CD4-positive, alpha-beta memory T cell (primary cell): Measurements from ENCODE around the gene GPATCH3. TPM values are rescaled to one million over a fixed set of nuclear protein-coding genes. Genes with fewer than 3 reads are reported as not detected.
A peak's percentile ranks its signal among the peaks of the same experiment; 100 is the strongest.
"Not testable (repeated sequence)": the region's sequence is repeated elsewhere in the genome, so short reads cannot be mapped to it uniquely, and the experiment has no call there.

ENCODE experiments used
- CTCF ChIA-PET: fragments of 350-600 bp; sonication (Branson Sonifier 250); formaldehyde crosslinking; loops from one replicate; lab custom pipeline; 2021; ENCODE audit warnings: inconsistent platforms; ENCODE audit not compliant: partially characterized antibody; lab: Charles Lee
- POLR2A ChIA-PET: fragments of 350-600 bp; sonication (Branson Sonifier 250); formaldehyde crosslinking; loops from one replicate; lab custom pipeline; 2021; ENCODE audit not compliant: partially characterized antibody; lab: Charles Lee
- DNase-seq, 5 donors: peaks; one replicate each; pipeline versions ENCODE4 v3.0.0 to v3.0.0-alpha.2; 2020 to 2022; ENCODE audit warnings: mixed read lengths in 1 of 5
- H3K27ac ChIP-seq: one replicate; pipeline ENCODE4 v1.7.0; 2013; ENCODE audit warnings: low read depth, low read length
- H3K27me3 ChIP-seq: 2 replicates; pipeline ENCODE4 v1.7.0; 2013; ENCODE audit warnings: mild to moderate bottlenecking, low read length, moderate library complexity; ENCODE audit not compliant: insufficient read depth
- H3K36me3 ChIP-seq: 2 replicates; pipeline ENCODE4 v1.7.0; 2013; ENCODE audit warnings: mild to moderate bottlenecking, low read length, moderate library complexity; ENCODE audit not compliant: insufficient read depth
- H3K4me1 ChIP-seq: 2 replicates; pipeline ENCODE4 v1.7.0; 2013; ENCODE audit warnings: mild to moderate bottlenecking, low read length, moderate library complexity; ENCODE audit not compliant: insufficient read depth
- H3K4me3 ChIP-seq, 2 donors: one replicate each; pipeline ENCODE4 v1.7.0; 2013; ENCODE audit warnings: low read length in 2 of 2, mild to moderate bottlenecking in 1 of 2
- H3K9me3 ChIP-seq, 2 donors: one replicate each; pipeline ENCODE4 v1.7.0; 2013; ENCODE audit warnings: low read length in 2 of 2, control low read depth in 1 of 2; ENCODE audit not compliant: control insufficient read depth in 1 of 2
- H3K27ac Mint-ChIP-seq, 7 donors: one replicate each; pipeline ENCODE4 v1.8.0; 2020 to 2021; ENCODE audit warnings: mixed read lengths in 7 of 7, mild to moderate bottlenecking in 6 of 7, inconsistent platforms in 3 of 7, moderate library complexity in 3 of 7
- H3K27me3 Mint-ChIP-seq, 2 donors: one replicate each; pipeline ENCODE4 v1.8.0; 2020 to 2021; ENCODE audit warnings: mixed read lengths in 2 of 2
- H3K36me3 Mint-ChIP-seq, 2 donors: one replicate each; pipeline ENCODE4 v1.8.0; 2020 to 2021; ENCODE audit warnings: mixed read lengths in 2 of 2, inconsistent platforms in 1 of 2, mild to moderate bottlenecking in 1 of 2
- H3K4me1 Mint-ChIP-seq, 4 donors: one replicate each; pipeline ENCODE4 v1.8.0; 2020 to 2021; ENCODE audit warnings: mixed read lengths in 4 of 4, mild to moderate bottlenecking in 1 of 4
- H3K4me3 Mint-ChIP-seq, 8 donors: one replicate each; pipeline ENCODE4 v1.8.0; 2020 to 2021; ENCODE audit warnings: mixed read lengths in 8 of 8, mild to moderate bottlenecking in 7 of 8, moderate library complexity in 6 of 8, inconsistent platforms in 3 of 8
- H3K9me3 Mint-ChIP-seq, 8 donors: one replicate each; pipeline ENCODE4 v1.8.0; 2020 to 2021; ENCODE audit warnings: mixed read lengths in 8 of 8, mild to moderate bottlenecking in 5 of 8, inconsistent platforms in 3 of 8, moderate library complexity in 1 of 8
- intact Hi-C: fragments of 100-400 bp; cut with micrococcal nuclease; formaldehyde crosslinking; loops from one replicate; pipeline ENCODE4 v1.15.1; 2023
- polyA plus RNA-seq, 2 donors: library from polyadenylated mRNA; unstranded; fragments of 300-500 nt; fragmentation: Illumina TruSeq; gene quantifications; one replicate each; pipeline ENCODE4 v1.2.3, GENCODE V29; 2021
- total RNA-seq, 2 experiments: library from RNA; stranded (reverse); gene quantifications; one replicate each; pipeline ENCODE4 v1.2.3, GENCODE V29; 2021

GPATCH3 gene
- total and polyA plus RNA-seq, 4 experiments from 2014 or later, result 11.4 to 26.7 (median 19.2) TPM

- no peaks in the 10 kb centered on the region for H3K9me3 ChIP-seq
- intact Hi-C loops, result no loop called here
- peak overlapping the region in 4 of 7 donors; percentile 13 to 62 (median 40) for H3K27ac Mint-ChIP-seq
- H3K27me3 ChIP-seq, result no peaks in the 10 kb centered on the region
- no peak overlapping the region for H3K27ac ChIP-seq
- no peak overlapping the region for H3K4me3 ChIP-seq
- peaks cover 47 to 81% of the 10 kb centered on the region in 2 donors for H3K36me3 Mint-ChIP-seq
- peaks cover 68% of the 10 kb centered on the region for H3K36me3 ChIP-seq
- H3K27me3 Mint-ChIP-seq, result no peaks in the 10 kb centered on the region
- H3K4me1 ChIP-seq, result no peaks in the 10 kb centered on the region
- ChIA-PET CTCF (interaction anchor here (1.3 to 3.7 kb wide), 7 partner anchors 14 to 39 kb away, joined by 4 to 19 read pairs (median 11); no protein-coding TSS in a partner anchor), POLR2A (interaction anchor here (0.6 to 2.7 kb wide), 3 partner anchors 15 to 83 kb away, joined by 4 to 11 read pairs (median 4); no protein-coding TSS in a partner anchor)
- H3K4me1 Mint-ChIP-seq, result peaks cover 3 to 15% (median 8%) of the 10 kb centered on the region in 4 donors
- no peak for DNase-seq
- H3K9me3 Mint-ChIP-seq, result no peaks in the 10 kb centered on the region
- no peak overlapping the region for H3K4me3 Mint-ChIP-seq
Measured at GRCh38 chr1:26848499-26848898, 51.8 kb downstream of the GPATCH3 start.

GRCh38 chr1:26847826-26848225, 52.4 kb downstream of the GPATCH3 start:
- H3K27me3 ChIP-seq, H3K4me3 Mint-ChIP-seq, H3K4me1 ChIP-seq, intact Hi-C loops, H3K27ac ChIP-seq, H3K9me3 ChIP-seq, DNase-seq, H3K9me3 Mint-ChIP-seq, H3K27me3 Mint-ChIP-seq, H3K4me3 ChIP-seq: not testable (repeated sequence)
- H3K27ac Mint-ChIP-seq, result peak overlapping the region in 6 of 7 donors; percentile 3 to 82 (median 35)
- CTCF ChIA-PET, result interaction anchor here (1.3 to 3.7 kb wide), 4 partner anchors 17 to 39 kb away, joined by 3 to 19 read pairs (median 4); no protein-coding TSS in a partner anchor
- peaks cover 64% of the 10 kb centered on the region for H3K36me3 ChIP-seq
- POLR2A ChIA-PET, result interaction anchor here (0.6 to 1.0 kb wide), 2 partner anchors 14 to 82 kb away, joined by 4 read pairs; no protein-coding TSS in a partner anchor
- H3K4me1 Mint-ChIP-seq, result peaks cover 0 to 12% (median 7%) of the 10 kb centered on the region in 4 donors
- H3K36me3 Mint-ChIP-seq, result peaks cover 44 to 77% of the 10 kb centered on the region in 2 donors

- Mint-ChIP-seq H3K4me3 (no peak overlapping the region), H3K27ac (peak overlapping the region in 4 of 7 donors; percentile 22 to 44 (median 32)), H3K36me3 (peaks cover 26 to 60% of the 10 kb centered on the region in 2 donors), H3K4me1 (peaks cover under 1 to 10% (median 6%) of the 10 kb centered on the region in 4 donors), H3K27me3 (no peaks in the 10 kb centered on the region), H3K9me3 (no peaks in the 10 kb centered on the region)
- intact Hi-C loops, result no loop called here
- peaks cover 51% of the 10 kb centered on the region for H3K36me3 ChIP-seq
- CTCF ChIA-PET, result no interaction called here
- no peak for DNase-seq
- H3K27me3 ChIP-seq, result no peaks in the 10 kb centered on the region
- no peak overlapping the region for H3K27ac ChIP-seq
- no peak overlapping the region for H3K4me3 ChIP-seq
- POLR2A ChIA-PET, result no interaction called here
- peaks cover 6% of the 10 kb centered on the region for H3K4me1 ChIP-seq
- no peaks in the 10 kb centered on the region for H3K9me3 ChIP-seq
Measured at GRCh38 chr1:26844424-26845196, 55.7 kb downstream of the GPATCH3 start.

Other genes with a start within 250 kb of the GPATCH3 start
- gene ARID1A, start 204.5 kb downstream of the GPATCH3 start, total RNA-seq, result 100 to 1,000 TPM; 112 to 127 TPM
- gene ARID1A, start 204.5 kb downstream of the GPATCH3 start, polyA plus RNA-seq, result 10 to 100 TPM in 1 of 2 donors, 1 to 10 TPM in 1; 4.2 to 30.4 TPM
- gene PIGV, start 112.5 kb downstream of the GPATCH3 start, total RNA-seq, result 10 to 100 TPM; 17.7 to 18.2 TPM
- gene PIGV, start 112.5 kb downstream of the GPATCH3 start, polyA plus RNA-seq, result 10 to 100 TPM in 1 of 2 donors, 1 to 10 TPM in 1; 7.9 to 13.2 TPM
- gene ZDHHC18, start 73.8 kb downstream of the GPATCH3 start, total RNA-seq, result 10 to 100 TPM; 54.9 to 56.4 TPM
- 10 to 100 TPM in 1 of 2 donors, 1 to 10 TPM in 1; 6.2 to 18.1 TPM for gene ZDHHC18, start 73.8 kb downstream of the GPATCH3 start, polyA plus RNA-seq
- gene SFN, start 37.3 kb downstream of the GPATCH3 start, total RNA-seq, result under 1 TPM; 0.76 to 0.83 TPM
- gene SFN, start 37.3 kb downstream of the GPATCH3 start, polyA plus RNA-seq, result not detected
- gene GPN2, start 10.2 kb downstream of the GPATCH3 start, total RNA-seq, result 10 to 100 TPM; 37.0 to 38.0 TPM
- 10 to 100 TPM; 15.3 to 18.8 TPM for gene GPN2, start 10.2 kb downstream of the GPATCH3 start, polyA plus RNA-seq
- gene NR0B2, start 13.5 kb upstream of the GPATCH3 start, total RNA-seq, result not detected
- gene NR0B2, start 13.5 kb upstream of the GPATCH3 start, polyA plus RNA-seq, result not detected
- 10 to 100 TPM; 42.0 to 43.0 TPM for gene NUDC, start 21.3 kb upstream of the GPATCH3 start, total RNA-seq
- gene NUDC, start 21.3 kb upstream of the GPATCH3 start, polyA plus RNA-seq, result 10 to 100 TPM; 83.6 to 98.2 TPM
- gene KDF1, start 60.0 kb upstream of the GPATCH3 start, total RNA-seq, result 1 to 10 TPM; 2.2 to 2.6 TPM
- 1 to 10 TPM; 4.4 to 4.6 TPM for gene KDF1, start 60.0 kb upstream of the GPATCH3 start, polyA plus RNA-seq
- not detected for gene TRNP1, start 93.2 kb upstream of the GPATCH3 start, total RNA-seq
- not detected for gene TRNP1, start 93.2 kb upstream of the GPATCH3 start, polyA plus RNA-seq
- gene TENT5B, start 112.4 kb upstream of the GPATCH3 start, total RNA-seq, result not detected
- not detected for gene TENT5B, start 112.4 kb upstream of the GPATCH3 start, polyA plus RNA-seq